ENCODE results near the gene CYP3A7.
"Not testable (repeated sequence)": the region's sequence is repeated elsewhere in the genome, so short reads cannot be mapped to it uniquely, and the experiment has no call there.

- not testable (repeated sequence) for TF ChIP-seq CTCF (conservative IDR thresholded peaks at IDR 0.05 in 1 of 2, IDR thresholded peaks at IDR 0.05 in 1 of 2; ENCODE audit: extremely low read depth in 1 of 2, insufficient read depth in 1 of 2, low read depth in 1 of 2, low read length in 2 of 2); EZH2 (IDR thresholded peaks at IDR 0.05; ENCODE audit: borderline replicate concordance, low read length)
Observed at GRCh38 chr7:99657879-99658278, 77.1 kb downstream of the CYP3A7 start.
